ENCODE results near the gene ARHGAP18.

The ARHGAP18 gene

DNA sequence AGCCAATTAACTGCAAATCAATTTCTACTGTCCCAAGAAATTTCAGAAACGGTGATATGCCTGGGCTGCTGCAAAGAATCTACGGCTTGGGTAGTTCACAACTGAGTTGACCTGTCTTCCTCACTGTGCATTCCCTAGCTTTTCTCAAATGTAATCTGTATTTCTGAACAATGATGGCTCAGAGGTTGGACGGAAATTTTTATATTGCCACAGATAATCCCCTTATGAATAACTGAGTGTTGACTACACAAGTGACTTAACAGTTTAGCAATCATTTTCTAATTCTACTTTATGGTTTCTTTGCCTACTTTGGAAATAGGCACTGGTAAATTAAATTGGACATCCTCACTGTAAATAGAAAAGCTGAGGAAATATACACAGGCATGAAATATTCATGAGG is 94.5 kb downstream of the ARHGAP18 start:
- Histone ChIP-seq H3K27ac (no peak overlapping the region), H3K36me3 (no peaks in the 10 kb centered on the region), H3K4me3 (ENCODE audit: low read depth, low read length) (no peak overlapping the region), H3K27me3 (ENCODE audit: insufficient read depth, low read depth, severe bottlenecking) (no peaks in the 10 kb centered on the region), H3K9me3 (ENCODE audit: severe bottlenecking) (no peaks in the 10 kb centered on the region)
- TF ChIP-seq CTCF (IDR thresholded peaks at IDR 0.05; ENCODE audit: low read depth, low read length) = no peak
- no peak for DNase-seq

- H3K9me3 ChIP-seq (ENCODE audit: severe bottlenecking) = no peaks in the 10 kb centered on the region
- H3K27me3 ChIP-seq (ENCODE audit: insufficient read depth, low read depth, severe bottlenecking) = no peaks in the 10 kb centered on the region
- H3K4me3 ChIP-seq (ENCODE audit: low read depth, low read length) = no peak overlapping the region
- DNase-seq = no peak
- no peak for TF ChIP-seq CTCF (IDR thresholded peaks at IDR 0.05; ENCODE audit: low read depth, low read length)
- no peak overlapping the region for H3K27ac ChIP-seq
- no peaks in the 10 kb centered on the region for H3K36me3 ChIP-seq
Observed at GRCh38 chr6:129615020-129615419, 95.0 kb downstream of the ARHGAP18 start.

- no peak for TF ChIP-seq CTCF (IDR thresholded peaks at IDR 0.05; ENCODE audit: low read depth, low read length)
- no peak for DNase-seq
- Histone ChIP-seq H3K27ac (no peak overlapping the region), H3K4me3 (ENCODE audit: low read depth, low read length) (no peak overlapping the region), H3K27me3 (ENCODE audit: insufficient read depth, low read depth, severe bottlenecking) (no peaks in the 10 kb centered on the region), H3K9me3 (ENCODE audit: severe bottlenecking) (no peaks in the 10 kb centered on the region), H3K36me3 (no peaks in the 10 kb centered on the region)
Observed at GRCh38 chr6:129614464-129614863, 95.5 kb downstream of the ARHGAP18 start.

- no peak for TF ChIP-seq CTCF (IDR thresholded peaks at IDR 0.05; ENCODE audit: low read depth, low read length)
- Histone ChIP-seq H3K27me3 (ENCODE audit: insufficient read depth, low read depth, severe bottlenecking) (no peaks in the 10 kb centered on the region), H3K27ac (no peak overlapping the region), H3K9me3 (ENCODE audit: severe bottlenecking) (no peaks in the 10 kb centered on the region), H3K4me3 (ENCODE audit: low read depth, low read length) (no peak overlapping the region), H3K36me3 (no peaks in the 10 kb centered on the region)
- DNase-seq = no peak
Observed at GRCh38 chr6:129612440-129612839, 97.5 kb downstream of the ARHGAP18 start.

DNA sequence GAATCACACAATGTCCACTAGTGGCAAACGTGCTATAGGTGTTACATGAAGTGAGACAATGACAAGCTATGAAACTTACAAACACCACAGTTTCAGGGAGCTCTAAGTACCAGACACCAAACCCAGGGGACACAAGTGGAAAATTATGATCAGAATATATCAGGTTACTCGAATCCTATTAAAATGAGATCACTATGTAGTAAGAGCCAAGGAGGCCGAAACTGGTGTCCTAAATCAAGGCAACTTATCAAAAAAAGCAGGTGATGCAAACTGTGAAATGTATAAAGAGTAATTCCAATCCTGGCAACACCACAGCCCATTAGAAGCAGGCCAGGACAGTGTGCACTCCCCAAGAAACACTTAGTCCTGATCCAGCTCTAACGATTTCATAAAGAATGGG is 100.3 kb downstream of the ARHGAP18 start:
- H3K4me3 ChIP-seq (ENCODE audit: low read depth, low read length) = no peak overlapping the region
- no peak overlapping the region for H3K27ac ChIP-seq
- no peak for TF ChIP-seq CTCF (IDR thresholded peaks at IDR 0.05; ENCODE audit: low read depth, low read length)
- no peaks in the 10 kb centered on the region for H3K9me3 ChIP-seq (ENCODE audit: severe bottlenecking)
- H3K36me3 ChIP-seq = no peaks in the 10 kb centered on the region
- no peak for DNase-seq
- no peaks in the 10 kb centered on the region for H3K27me3 ChIP-seq (ENCODE audit: insufficient read depth, low read depth, severe bottlenecking)

- no peak overlapping the region for H3K27ac ChIP-seq
- no peak overlapping the region for H3K4me3 ChIP-seq (ENCODE audit: low read depth, low read length)
- TF ChIP-seq CTCF (IDR thresholded peaks at IDR 0.05; ENCODE audit: low read depth, low read length) = no peak
- no peaks in the 10 kb centered on the region for H3K36me3 ChIP-seq
- no peak for DNase-seq
- H3K27me3 ChIP-seq (ENCODE audit: insufficient read depth, low read depth, severe bottlenecking) = no peaks in the 10 kb centered on the region
- no peaks in the 10 kb centered on the region for H3K9me3 ChIP-seq (ENCODE audit: severe bottlenecking)
Observed at GRCh38 chr6:129608886-129609537, 101.0 kb downstream of the ARHGAP18 start.

Measured in WERI-Rb-1 (cell line).